ENCODE results near the gene PGRMC2. TPM values are rescaled to one million over a fixed set of nuclear protein-coding genes. Genes with fewer than 3 reads are reported as not detected.

Gene PGRMC2
- total RNA-seq, 4 donors from 2014 or later, result 50.1 to 89.7 (median 74.6) TPM

GRCh38 chr4:128298852-128299251 is 11.2 kb upstream of the PGRMC2 start:
- DNase-seq (ENCODE audit: low spot score in 2 of 2), result no peak
- intact Hi-C loops (cut with DNase I; ENCODE audit: low total_unique reads), result no loop called here
- TF ChIP-seq CTCF (IDR thresholded peaks at IDR 0.05), result no peak
- TF ChIP-seq POLR2A (IDR thresholded peaks at IDR 0.05), result no peak
- WGBS, 2 donors, result 93 to 95% methylated on average over 2 of the region's 2 CpGs
- no peak overlapping the region for H3K4me3 ChIP-seq (ENCODE audit: low read depth, poor library complexity, severe bottlenecking)

- H3K4me3 ChIP-seq (ENCODE audit: low read depth, poor library complexity, severe bottlenecking), result no peak overlapping the region
- no peak for DNase-seq (ENCODE audit: low spot score in 2 of 2)
- TF ChIP-seq POLR2A (IDR thresholded peaks at IDR 0.05) (no peak), CTCF (IDR thresholded peaks at IDR 0.05) (no peak)
- intact Hi-C loops (cut with DNase I; ENCODE audit: low total_unique reads), result no loop called here
- WGBS, 2 donors, result 92% methylated on average over 7 of the region's 7 CpGs
Measured at GRCh38 chr4:128298146-128298758, 10.6 kb upstream of the PGRMC2 start.

GRCh38 chr4:128295255-128295654 is 7.6 kb upstream of the PGRMC2 start:
- H3K4me3 ChIP-seq (ENCODE audit: low read depth, poor library complexity, severe bottlenecking), result no peak overlapping the region
- intact Hi-C loops (cut with DNase I; ENCODE audit: low total_unique reads), result no loop called here
- whole genome bisulfite sequencing, 2 donors, result 82 to 85% methylated on average over 2 of the region's 2 CpGs
- no peak for DNase-seq (ENCODE audit: low spot score in 2 of 2)
- TF ChIP-seq CTCF (IDR thresholded peaks at IDR 0.05) (no peak), POLR2A (IDR thresholded peaks at IDR 0.05) (no peak)

GRCh38 chr4:128294464-128294863 is 6.9 kb upstream of the PGRMC2 start:
- no peak overlapping the region for H3K4me3 ChIP-seq (ENCODE audit: low read depth, poor library complexity, severe bottlenecking)
- WGBS, 2 donors, result 73 to 82% methylated on average over 3 of the region's 3 CpGs
- no peak for TF ChIP-seq POLR2A (IDR thresholded peaks at IDR 0.05)
- no peak for TF ChIP-seq CTCF (IDR thresholded peaks at IDR 0.05)
- intact Hi-C loops (cut with DNase I; ENCODE audit: low total_unique reads), result no loop called here
- no peak for DNase-seq (ENCODE audit: low spot score in 2 of 2)

- DNase-seq (ENCODE audit: low spot score in 2 of 2), result no peak
- H3K4me3 ChIP-seq (ENCODE audit: low read depth, poor library complexity, severe bottlenecking), result no peak overlapping the region
- WGBS, 2 donors, result 79 to 89% methylated on average over 2 of the region's 2 CpGs
- TF ChIP-seq CTCF (IDR thresholded peaks at IDR 0.05) (no peak), POLR2A (IDR thresholded peaks at IDR 0.05) (no peak)
- intact Hi-C loops (cut with DNase I; ENCODE audit: low total_unique reads), result no loop called here
Measured at GRCh38 chr4:128292349-128292748, 4.7 kb upstream of the PGRMC2 start.

GRCh38 chr4:128291096-128291495 is 3.5 kb upstream of the PGRMC2 start:
- H3K4me3 ChIP-seq (ENCODE audit: low read depth, poor library complexity, severe bottlenecking), result no peak overlapping the region
- TF ChIP-seq POLR2A (IDR thresholded peaks at IDR 0.05) (no peak), CTCF (IDR thresholded peaks at IDR 0.05) (no peak)
- no peak for DNase-seq (ENCODE audit: low spot score in 2 of 2)
- 67 to 73% methylated on average over 2 of the region's 2 CpGs for WGBS, 2 donors
- intact Hi-C loops (cut with DNase I; ENCODE audit: low total_unique reads), result no loop called here
